HG03095 (cell line): ENCODE results near the gene LMF2.
A peak's percentile ranks its signal among the peaks of the same experiment; 100 is the strongest.

ENCODE experiments used
- ATAC-seq: cut with Tn5 transposase; IDR thresholded peaks from one replicate; pipeline ENCODE4 v1.9.1; 2021; ENCODE audit warnings: moderate library complexity; ENCODE audit not compliant: unreplicated experiment

LMF2 gene

GRCh38 chr22:50483977-50484853 lies 23.3 kb downstream of the LMF2 start:
- ATAC-seq, result no peak

DNA sequence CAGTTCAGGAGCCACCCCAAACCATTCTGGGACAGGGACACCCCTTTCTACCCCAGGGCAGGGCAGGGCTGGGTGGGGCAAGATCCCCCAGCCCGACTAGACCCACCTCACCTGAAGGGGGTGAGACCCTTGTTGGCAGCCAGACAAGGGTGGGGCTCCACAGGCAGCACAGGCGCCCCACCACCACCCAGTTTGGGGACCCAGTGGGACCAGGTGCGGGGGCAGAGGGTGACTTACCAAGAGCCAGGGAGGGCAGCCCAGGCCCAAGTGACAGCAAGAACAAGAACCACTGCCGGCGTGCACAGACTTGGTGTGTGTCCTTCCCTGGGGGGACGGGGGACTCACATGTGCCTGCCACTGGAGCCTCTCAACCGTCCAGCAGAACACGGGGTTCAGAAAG lies 23.9 kb downstream of the LMF2 start:
- no peak for ATAC-seq

DNA sequence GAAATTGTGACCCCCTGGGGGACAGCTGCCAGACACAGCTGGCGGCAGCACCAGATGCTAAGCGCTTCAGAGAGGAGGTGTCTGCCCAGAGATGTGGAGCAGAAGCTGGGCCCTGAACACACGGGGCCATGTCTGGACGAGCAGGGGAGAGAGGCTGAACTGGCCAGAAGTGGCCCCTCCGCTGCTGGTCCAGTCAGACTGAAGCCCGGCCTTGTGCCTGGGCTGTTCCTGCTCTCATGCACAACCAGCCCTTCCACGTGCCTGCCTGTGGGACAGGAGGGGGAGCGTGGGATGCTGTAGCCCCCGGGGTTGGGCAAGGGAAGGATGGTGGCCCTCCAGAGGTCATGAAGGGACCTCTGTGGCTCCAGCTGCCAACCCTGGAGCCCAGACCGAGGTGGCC lies 24.4 kb downstream of the LMF2 start:
- no peak for ATAC-seq

DNA sequence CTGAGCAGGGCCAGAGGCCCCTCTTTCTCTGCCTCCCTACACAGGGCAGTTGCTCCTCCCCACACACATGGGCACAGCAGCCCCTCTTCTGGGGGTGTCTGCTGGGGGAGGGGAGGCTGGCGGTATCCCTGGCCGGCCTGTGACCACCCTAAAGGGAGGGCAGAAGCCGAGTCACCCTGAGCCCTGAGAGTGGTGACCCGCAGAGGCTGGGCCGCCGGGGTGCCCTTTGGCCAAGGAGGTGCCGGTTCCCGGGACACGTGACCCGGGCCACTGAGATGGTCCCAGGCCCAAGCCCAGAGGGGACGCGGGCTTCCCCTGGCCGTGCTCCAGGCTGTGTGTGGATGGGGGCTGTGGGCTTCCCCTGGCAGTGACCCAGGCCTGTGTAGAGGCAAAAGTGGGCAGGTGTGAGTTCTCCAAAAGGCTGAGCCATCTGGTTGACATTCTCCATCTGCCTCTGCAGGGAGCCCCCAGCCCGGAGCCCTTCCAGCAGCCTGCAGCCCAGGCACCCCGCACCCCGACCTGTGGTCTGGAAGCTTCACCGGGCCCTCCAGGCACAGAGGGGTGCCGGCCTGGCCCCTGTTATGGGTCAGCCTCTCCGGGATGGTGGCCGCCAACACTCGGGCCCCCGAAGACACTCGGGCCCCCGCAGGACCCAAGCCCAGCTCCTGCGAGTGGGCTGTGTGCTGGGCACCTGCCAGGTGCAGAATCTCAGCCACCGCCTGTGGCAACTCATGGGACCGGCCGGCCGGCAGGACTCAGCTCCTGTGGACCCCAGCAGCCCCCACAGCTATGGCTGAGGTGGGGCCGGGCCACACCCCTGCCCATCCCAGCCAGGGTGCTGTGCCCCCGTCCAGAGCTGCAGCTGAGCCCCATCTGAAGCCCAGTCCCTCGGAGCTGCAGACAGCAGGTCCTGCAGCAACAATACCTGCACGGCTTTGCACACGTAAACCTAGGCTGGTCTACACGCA lies 25.1 kb downstream of the LMF2 start:
- no peak for ATAC-seq

DNA sequence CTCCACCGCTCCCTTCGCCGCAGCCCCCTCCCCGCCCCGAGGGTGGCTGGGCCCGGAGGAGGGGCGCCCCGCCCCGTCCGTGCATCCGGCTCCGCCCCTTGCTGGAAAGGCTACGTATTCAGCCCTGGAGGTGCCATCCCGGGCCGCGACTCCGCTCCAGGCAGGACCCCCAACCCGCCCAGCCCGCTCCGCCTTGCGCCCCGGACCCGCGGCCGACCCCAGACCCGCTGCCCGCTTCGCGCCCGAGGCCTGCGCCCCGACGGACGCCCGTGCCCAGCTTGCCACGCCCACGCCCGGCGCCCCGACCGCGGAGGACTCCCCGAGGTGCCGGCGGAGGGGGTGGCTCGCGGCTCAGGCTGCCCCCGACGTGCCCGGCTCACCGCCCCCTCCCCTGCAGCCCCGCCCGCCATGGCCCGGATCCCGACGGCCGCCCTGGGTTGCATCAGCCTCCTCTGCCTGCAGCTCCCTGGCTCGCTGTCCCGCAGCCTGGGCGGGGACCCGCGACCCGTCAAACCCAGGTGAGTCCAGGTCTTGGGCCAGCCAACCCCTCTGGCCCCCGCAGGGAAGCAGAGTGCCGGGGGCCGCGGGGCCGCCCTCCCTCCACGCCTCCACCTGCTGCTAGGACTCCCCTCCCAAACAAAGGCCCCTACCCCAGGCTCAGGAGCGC lies 25.9 kb downstream of the LMF2 start, which contains the start of gene ADM2:
Gene ADM2, plus strand, starts transcription at position 104 of the 667 bp plus-strand sequence. Its CDS starts 305 bp downstream, at position 409.
- no peak for ATAC-seq

DNA sequence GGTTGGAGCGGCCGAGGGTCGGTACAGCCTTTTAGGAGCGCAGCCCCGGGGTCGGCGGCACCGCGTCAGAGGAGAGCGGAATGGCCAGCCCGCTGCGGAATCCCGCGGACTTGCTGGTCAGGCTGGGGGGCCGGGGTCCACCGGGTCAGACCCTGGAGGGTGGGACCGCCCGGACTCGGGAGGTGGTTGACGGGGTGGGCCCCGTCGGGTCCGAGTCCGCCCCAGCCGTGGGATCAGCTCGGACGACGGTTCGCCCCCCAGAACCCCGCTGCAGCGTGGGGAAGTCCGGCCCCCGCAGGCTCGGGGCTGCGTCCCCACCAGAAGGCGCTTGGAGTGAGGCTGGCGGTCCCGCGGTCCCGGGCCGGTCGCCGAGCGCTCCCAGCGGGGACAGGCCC lies 26.5 kb downstream of the LMF2 start:
- no peak for ATAC-seq

- no peak for ATAC-seq
Measured at GRCh38 chr22:50479721-50480120, 27.8 kb downstream of the LMF2 start.

- no peak for ATAC-seq
Measured at GRCh38 chr22:50477923-50478322, 29.6 kb downstream of the LMF2 start.

DNA sequence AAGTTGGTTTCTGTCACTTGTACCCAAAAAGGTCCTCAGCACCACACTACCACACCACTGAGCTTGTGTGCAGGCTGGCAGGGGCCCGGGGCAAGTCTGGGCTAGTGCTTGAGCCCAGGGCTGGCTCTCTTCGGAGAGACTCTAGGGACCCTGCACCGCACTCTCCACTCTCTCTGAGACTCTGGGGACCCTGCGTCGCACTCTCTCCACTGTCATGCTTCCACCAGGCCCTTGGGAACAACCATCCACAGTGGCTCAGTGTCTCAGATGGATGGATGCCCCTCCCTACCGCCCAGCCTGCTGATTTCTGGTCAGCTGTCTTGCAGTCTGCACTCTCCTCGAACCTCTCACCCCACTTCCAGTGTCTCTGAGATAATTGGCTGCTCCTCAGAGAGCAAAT lies 30.6 kb downstream of the LMF2 start:
- ATAC-seq, result no peak

- ATAC-seq, result no peak
Measured at GRCh38 chr22:50475652-50476002, 31.9 kb downstream of the LMF2 start.

GRCh38 chr22:50474710-50475651 lies 32.5 kb downstream of the LMF2 start, which contains the start of gene SBF1:
Gene SBF1, minus strand, starts transcription at chr22:50475035. Its CDS starts 195 bp downstream, at chr22:50474840.
- ATAC-seq, result peak; percentile 71

DNA sequence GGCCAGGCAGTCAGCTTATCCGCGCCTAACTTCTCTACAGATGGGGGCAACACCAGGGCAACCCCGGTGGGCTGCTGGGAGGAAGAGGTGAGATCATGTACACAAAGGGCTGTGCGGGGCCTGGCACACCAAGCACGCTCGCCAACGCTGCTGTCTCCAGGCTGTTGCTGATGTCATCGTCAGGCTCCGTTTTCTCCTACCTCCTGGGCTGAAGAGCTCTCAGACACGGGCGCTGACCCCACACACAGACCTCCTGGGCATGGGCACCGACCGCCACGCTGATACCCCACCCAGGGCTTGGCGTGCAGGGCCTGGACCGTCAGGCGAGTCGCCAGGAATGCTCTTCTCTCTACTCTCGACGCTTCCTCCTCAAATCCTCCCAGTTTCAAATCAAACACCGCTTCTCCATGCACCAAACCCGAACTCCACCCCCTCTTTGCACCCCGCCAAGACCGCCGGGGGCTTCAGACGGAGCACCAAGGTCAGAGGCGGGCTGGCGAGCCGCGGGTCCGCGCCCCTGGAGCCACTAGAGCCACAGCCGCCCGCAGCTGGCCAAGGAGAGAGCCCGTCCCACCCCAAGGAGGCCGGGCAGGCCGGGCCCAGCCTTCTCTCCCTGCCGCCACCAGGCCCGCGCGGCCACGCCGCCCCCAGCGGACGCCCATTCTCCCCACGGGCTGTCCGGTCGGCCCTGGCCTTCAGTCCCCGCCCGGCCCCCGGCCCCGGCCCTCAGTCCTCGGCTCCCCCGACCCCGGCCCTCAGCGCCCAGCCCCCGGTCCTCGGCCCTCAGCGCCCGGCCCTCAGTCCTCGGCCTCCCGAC lies 33.4 kb downstream of the LMF2 start:
- no peak for ATAC-seq

GRCh38 chr22:50473088-50473487 lies 34.4 kb downstream of the LMF2 start:
- ATAC-seq, result no peak

DNA sequence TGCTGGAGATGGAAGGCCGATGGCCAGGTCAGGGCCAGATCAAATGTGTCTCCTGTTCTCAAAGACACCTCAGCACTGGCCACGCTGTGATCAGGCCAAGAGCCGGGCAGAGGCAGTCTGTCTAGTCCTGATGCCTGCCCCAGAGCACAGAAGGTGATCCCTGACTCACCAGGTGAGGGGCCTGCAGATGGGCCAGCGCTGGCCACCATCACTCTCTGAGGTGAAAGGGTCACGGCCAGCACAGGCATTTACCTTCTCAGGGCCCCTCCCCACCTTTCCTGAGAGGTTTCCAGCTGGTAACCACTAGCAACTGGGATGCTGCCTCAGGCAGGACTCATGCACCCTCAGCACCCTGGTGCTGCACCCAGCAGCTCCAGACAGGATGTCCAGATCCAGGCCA lies 35.5 kb downstream of the LMF2 start:
- ATAC-seq, result no peak

- ATAC-seq, result no peak
Measured at GRCh38 chr22:50471197-50471847, 36.2 kb downstream of the LMF2 start.

DNA sequence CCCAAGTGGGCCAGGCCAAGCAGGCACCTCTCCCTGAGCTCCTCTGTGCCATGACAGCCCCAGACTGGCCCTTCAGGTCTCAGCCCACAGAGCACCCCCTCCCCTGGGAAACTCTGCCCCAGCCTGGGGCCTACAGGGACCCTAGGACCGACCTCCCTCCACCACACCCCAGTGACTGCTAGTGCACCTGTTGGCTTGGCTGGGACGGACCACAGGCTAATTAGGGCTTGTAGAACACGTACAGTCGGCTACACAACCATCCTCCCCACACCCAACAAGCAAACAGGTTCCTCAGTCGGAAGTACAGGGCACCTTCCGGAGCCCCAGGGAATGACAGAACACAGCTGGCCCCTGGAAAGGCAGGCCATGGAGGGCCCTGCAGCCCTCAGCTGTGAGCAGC lies 37.0 kb downstream of the LMF2 start:
- ATAC-seq, result no peak

GRCh38 chr22:50469377-50470305 lies 37.9 kb downstream of the LMF2 start:
- ATAC-seq, result peak; percentile 45

- ATAC-seq, result no peak
Measured at GRCh38 chr22:50468626-50469025, 38.9 kb downstream of the LMF2 start.
